ENCODE data around the gene SPATA6L.
"Not testable (repeated sequence)": the region's sequence is repeated elsewhere in the genome, so short reads cannot be mapped to it uniquely, and the experiment has no call there.

The SPATA6L gene

GRCh38 chr9:4615251-4615650 is 51.0 kb downstream of the SPATA6L start:
- TF ChIP-seq, protein P1, sequence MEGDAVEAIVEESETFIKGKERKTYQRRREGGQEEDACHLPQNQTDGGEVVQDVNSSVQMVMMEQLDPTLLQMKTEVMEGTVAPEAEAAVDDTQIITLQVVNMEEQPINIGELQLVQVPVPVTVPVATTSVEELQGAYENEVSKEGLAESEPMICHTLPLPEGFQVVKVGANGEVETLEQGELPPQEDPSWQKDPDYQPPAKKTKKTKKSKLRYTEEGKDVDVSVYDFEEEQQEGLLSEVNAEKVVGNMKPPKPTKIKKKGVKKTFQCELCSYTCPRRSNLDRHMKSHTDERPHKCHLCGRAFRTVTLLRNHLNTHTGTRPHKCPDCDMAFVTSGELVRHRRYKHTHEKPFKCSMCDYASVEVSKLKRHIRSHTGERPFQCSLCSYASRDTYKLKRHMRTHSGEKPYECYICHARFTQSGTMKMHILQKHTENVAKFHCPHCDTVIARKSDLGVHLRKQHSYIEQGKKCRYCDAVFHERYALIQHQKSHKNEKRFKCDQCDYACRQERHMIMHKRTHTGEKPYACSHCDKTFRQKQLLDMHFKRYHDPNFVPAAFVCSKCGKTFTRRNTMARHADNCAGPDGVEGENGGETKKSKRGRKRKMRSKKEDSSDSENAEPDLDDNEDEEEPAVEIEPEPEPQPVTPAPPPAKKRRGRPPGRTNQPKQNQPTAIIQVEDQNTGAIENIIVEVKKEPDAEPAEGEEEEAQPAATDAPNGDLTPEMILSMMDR (IDR thresholded peaks at IDR 0.05; ENCODE audit: low read depth, low read length, missing control alignments), result no peak
- H3K4me3 ChIP-seq (replicated peaks; ENCODE audit: low read depth, low read length), result no peak overlapping the region
- DNase-seq (ENCODE audit: extremely low read depth, low read depth), result no peak

DNA sequence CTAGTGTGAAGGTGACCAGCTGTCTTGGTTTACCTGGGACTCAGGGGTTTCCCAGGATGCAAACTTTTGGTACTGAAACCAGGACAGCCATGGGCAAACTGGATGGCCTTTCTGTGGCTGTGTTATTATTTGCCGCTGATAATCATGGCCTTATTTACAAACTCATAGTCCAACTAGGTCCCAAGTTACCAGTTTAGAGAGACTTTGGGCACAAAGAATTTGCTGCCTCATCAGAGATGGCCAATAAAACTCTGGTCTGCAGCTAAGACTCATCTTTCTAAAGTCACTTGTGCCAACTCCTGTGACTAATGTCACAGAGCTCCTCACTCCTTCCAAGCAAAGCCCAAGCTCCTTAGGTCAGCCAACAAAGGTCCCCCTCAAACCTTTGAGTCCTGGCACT is 51.7 kb downstream of the SPATA6L start:
- DNase-seq (ENCODE audit: extremely low read depth, low read depth), result no peak
- TF ChIP-seq, protein P1 (IDR thresholded peaks at IDR 0.05; ENCODE audit: low read depth, low read length, missing control alignments), result no peak

DNA sequence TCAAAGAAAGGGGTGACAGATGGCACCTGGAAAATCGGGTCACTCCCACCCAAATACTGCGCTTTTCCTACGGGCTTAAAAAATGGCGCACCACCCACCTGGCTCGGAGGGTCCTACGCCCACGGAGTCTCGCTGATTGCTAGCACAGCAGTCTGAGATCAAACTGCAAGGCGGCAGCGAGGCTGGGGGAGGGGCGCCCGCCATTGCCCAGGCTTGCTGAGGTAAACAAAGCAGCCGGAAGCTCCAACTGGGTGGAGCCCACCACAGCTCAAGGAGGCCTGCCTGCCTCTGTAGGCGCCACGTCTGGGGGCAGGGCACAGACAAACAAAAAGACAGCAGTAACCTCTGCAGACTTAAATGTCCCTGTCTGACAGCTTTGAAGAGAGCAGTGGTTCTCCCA is 60.2 kb downstream of the SPATA6L start:
- DNase-seq (ENCODE audit: extremely low read depth, low read depth); H3K4me3 ChIP-seq (replicated peaks; ENCODE audit: low read depth, low read length): not testable (repeated sequence)

More for the DNA sequence above, 51.7 kb downstream of the SPATA6L start:
- H3K4me3 ChIP-seq (replicated peaks; ENCODE audit: low read depth, low read length), result no peak overlapping the region

GRCh38 chr9:4604678-4605095 is 61.6 kb downstream of the SPATA6L start:
- no peak overlapping the region for H3K4me3 ChIP-seq (replicated peaks; ENCODE audit: low read depth, low read length)
- peak; percentile 51 for DNase-seq (ENCODE audit: extremely low read depth, low read depth)
- TF ChIP-seq, protein P1 (IDR thresholded peaks at IDR 0.05; ENCODE audit: low read depth, low read length, missing control alignments), result peak; percentile 52

DNA sequence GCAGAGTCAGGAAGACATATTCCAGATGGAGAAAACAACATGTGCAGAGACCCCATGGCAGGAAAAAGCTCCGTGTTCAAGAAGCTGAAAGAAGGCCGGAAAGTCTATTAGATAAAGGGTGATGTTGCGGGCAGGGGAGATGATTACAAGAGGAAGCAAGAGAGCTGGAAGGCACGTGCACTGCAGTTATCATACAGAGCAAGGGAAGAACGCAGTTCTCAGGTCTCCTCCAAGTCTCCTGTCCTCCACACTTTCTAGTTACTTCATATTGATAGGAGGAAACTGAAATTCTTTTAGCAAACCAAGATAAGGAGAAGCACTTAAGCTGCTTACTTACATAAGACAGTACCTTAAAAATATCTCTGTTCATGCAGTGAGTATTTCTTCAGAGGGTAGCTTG is 62.5 kb downstream of the SPATA6L start:
- DNase-seq (ENCODE audit: extremely low read depth, low read depth), result no peak
- H3K4me3 ChIP-seq (replicated peaks; ENCODE audit: low read depth, low read length), result no peak overlapping the region
- TF ChIP-seq, protein P1 (IDR thresholded peaks at IDR 0.05; ENCODE audit: low read depth, low read length, missing control alignments), result no peak

- TF ChIP-seq, protein P1 (IDR thresholded peaks at IDR 0.05; ENCODE audit: low read depth, low read length, missing control alignments), result no peak
Measured at GRCh38 chr9:4600368-4600767, 65.9 kb downstream of the SPATA6L start.

GRCh38 chr9:4596165-4596922 is 69.9 kb downstream of the SPATA6L start:
- DNase-seq (ENCODE audit: extremely low read depth, low read depth), result no peak
- TF ChIP-seq, protein P1 (IDR thresholded peaks at IDR 0.05; ENCODE audit: low read depth, low read length, missing control alignments), result no peak
- H3K4me3 ChIP-seq (replicated peaks; ENCODE audit: low read depth, low read length), result no peak overlapping the region

More at GRCh38 chr9:4600368-4600767, 65.9 kb downstream of the SPATA6L start:
- no peak overlapping the region for H3K4me3 ChIP-seq (replicated peaks; ENCODE audit: low read depth, low read length)
- no peak for DNase-seq (ENCODE audit: extremely low read depth, low read depth)
